SK-N-SH (cell line): ENCODE results near the gene MRPS24. TPM values are rescaled to one million over a fixed set of nuclear protein-coding genes. Genes with fewer than 3 reads are reported as not detected.

ENCODE experiments used
- CTCF ChIA-PET: fragments of 300-600, 350-600 bp; formaldehyde crosslinking; extraction: SDS; loops from one replicate; lab custom pipeline; 2021; lab: Yijun Ruan, JAX
- POLR2A ChIA-PET: fragments of 350-600 bp; sonication (Branson Sonifier 250); formaldehyde crosslinking; extraction: SDS; loops from one replicate; lab custom pipeline; 2020; ENCODE audit warnings: antibody characterized with exemption, inconsistent platforms; lab: Yijun Ruan, JAX
- DNase-seq: peaks from one replicate; pipeline ENCODE4 v3.0.0; 2012
- H2AFZ ChIP-seq: fragments of 200-600 bp; sonication (generic); 2 replicates; pipeline ENCODE4 v1.8.1; 2016; ENCODE audit warnings: antibody characterized with exemption, mild to moderate bottlenecking, low read depth
- H3F3A ChIP-seq: fragments of 200-600 bp; sonication (generic); replicated peaks from 2 replicates; pipeline ENCODE3; 2016; ENCODE audit warnings: antibody characterized with exemption, mild to moderate bottlenecking; ENCODE audit not compliant: insufficient read depth
- H3K27ac ChIP-seq, 2 experiments: fragments of 200-500 bp in 1 of 2; fragments of 200-600 bp in 1 of 2; sonication (Bioruptor generic) in 1 of 2; sonication (generic), shearing (Covaris generic) in 1 of 2; 2 replicates each; pipeline versions ENCODE4 v1.5.1 to v1.6.1; 2014 to 2016; ENCODE audit warnings: low read depth in 2 of 2, inconsistent platforms in 1 of 2, low read length in 1 of 2, mild to moderate bottlenecking in 1 of 2, mixed read lengths in 1 of 2
- H3K27me3 ChIP-seq: fragments of 200-600 bp; sonication (generic), shearing (Covaris generic); 2 replicates; pipeline ENCODE4 v1.6.1; 2016; ENCODE audit warnings: mixed run types; ENCODE audit not compliant: insufficient read depth
- H3K36me3 ChIP-seq, 2 experiments: fragments of 200-500 bp in 1 of 2; fragments of 200-600 bp in 1 of 2; sonication (Bioruptor generic) in 1 of 2; sonication (generic) in 1 of 2; replicated peaks in 1 of 2; 2 replicates each; pipeline versions ENCODE3 to v1.5.1; 2014 to 2016; ENCODE audit warnings: low read length in 1 of 2, mild to moderate bottlenecking in 1 of 2; ENCODE audit not compliant: insufficient read depth in 2 of 2, control insufficient read depth in 1 of 2
- H3K4me1 ChIP-seq, 2 experiments: fragments of 200-500 bp in 1 of 2; fragments of 200-600 bp in 1 of 2; sonication (Bioruptor generic) in 1 of 2; sonication (generic), shearing (Covaris generic) in 1 of 2; 2 replicates each; pipeline versions ENCODE4 v1.5.1 to v1.6.1; 2014 to 2016; ENCODE audit warnings: low read depth in 1 of 2, low read length in 1 of 2, mixed run types in 1 of 2; ENCODE audit not compliant: insufficient read depth in 2 of 2, control insufficient read depth in 1 of 2
- H3K4me2 ChIP-seq: fragments of 200-600 bp; sonication (generic), shearing (Covaris generic); 2 replicates; pipeline ENCODE4 v1.6.1; 2017; ENCODE audit warnings: mixed run types
- H3K4me3 ChIP-seq, 2 experiments: fragments of 200-500 bp in 1 of 2; fragments of 200-600 bp in 1 of 2; sonication (Bioruptor generic) in 1 of 2; sonication (generic), shearing (Covaris generic) in 1 of 2; 2 replicates each; pipeline versions ENCODE4 v1.5.1 to v1.8.1; 2014 to 2016; ENCODE audit warnings: low read depth in 2 of 2, inconsistent platforms in 1 of 2, low read length in 1 of 2, mild to moderate bottlenecking in 1 of 2, mixed read lengths in 1 of 2, moderate library complexity in 1 of 2
- H3K79me2 ChIP-seq: fragments of 200-600 bp; sonication (generic); 2 replicates; pipeline ENCODE4 v1.8.1; 2017; ENCODE audit warnings: mild to moderate bottlenecking; ENCODE audit not compliant: insufficient read depth
- H3K9ac ChIP-seq: fragments of 200-600 bp; sonication (generic); 2 replicates; pipeline ENCODE4 v1.6.1; 2017; ENCODE audit warnings: mixed run types
- H3K9me2 ChIP-seq: fragments of 200-600 bp; sonication (generic); 2 replicates; pipeline ENCODE4 v1.6.1; 2017; ENCODE audit warnings: mixed run types
- H3K9me3 ChIP-seq: fragments of 200-600 bp; sonication (generic); 2 replicates; pipeline ENCODE4 v1.6.1; 2017; ENCODE audit warnings: mixed run types, mild to moderate bottlenecking, moderate library complexity
- H4K20me1 ChIP-seq: fragments of 200-600 bp; sonication (generic); 2 replicates; pipeline ENCODE4 v1.6.1; 2017; ENCODE audit warnings: mild to moderate bottlenecking, mixed run types; ENCODE audit not compliant: insufficient read depth
- CTCF ChIP-seq: fragments of 200-600 bp; sonication (generic); IDR thresholded peaks from 2 replicates; pipeline ENCODE4 v1.6.1; 2017; ENCODE audit warnings: antibody characterized with exemption, mild to moderate bottlenecking, moderate library complexity
- FOXJ3 ChIP-seq: sonication (generic); formaldehyde crosslinking; IDR thresholded peaks from 2 replicates; pipeline ENCODE4 v1.5.1; 2020; ENCODE audit warnings: mild to moderate bottlenecking, missing genetic modification reagents
- FOXM1 ChIP-seq: IDR thresholded peaks from 2 replicates; pipeline ENCODE4 v1.4.0; 2012; ENCODE audit warnings: low read depth, mild to moderate bottlenecking
- GABPA ChIP-seq: IDR thresholded peaks from 2 replicates; pipeline ENCODE4 v1.4.0; 2012; ENCODE audit warnings: low read depth, mild to moderate bottlenecking
- IRF3 ChIP-seq: fragments of 150-350 bp; IDR thresholded peaks from 2 replicates; pipeline ENCODE4 v1.6.1; 2016; ENCODE audit warnings: mild to moderate bottlenecking, low read depth, low read length
- JUND ChIP-seq: IDR thresholded peaks from 2 replicates; pipeline ENCODE4 v1.4.0; 2012
- MXI1 ChIP-seq: IDR thresholded peaks from 2 replicates; pipeline ENCODE4 v1.6.1; 2012; ENCODE audit warnings: mild to moderate bottlenecking, low read depth, low read length, improper control_type of control experiment
- NFIC ChIP-seq: IDR thresholded peaks from 2 replicates; pipeline ENCODE4 v1.4.0; 2012; ENCODE audit warnings: borderline replicate concordance
- NRF1 ChIP-seq: IDR thresholded peaks from 2 replicates; pipeline ENCODE4 v1.6.1; 2012; ENCODE audit warnings: low read depth, mild to moderate bottlenecking, low read length
- POLR2AphosphoS5 ChIP-seq: IDR thresholded peaks from 2 replicates; pipeline ENCODE4 v1.6.1; 2012; ENCODE audit warnings: low read depth, low read length
- RAD21 ChIP-seq: IDR thresholded peaks from 2 replicates; pipeline ENCODE4 v1.6.1; 2012; ENCODE audit warnings: mild to moderate bottlenecking, low read length
- REST ChIP-seq: IDR thresholded peaks from 2 replicates; pipeline ENCODE4 v1.6.1; 2012; ENCODE audit warnings: mild to moderate bottlenecking, low read depth, low read length, moderate library complexity
- RFX5 ChIP-seq: IDR thresholded peaks from 2 replicates; pipeline ENCODE4 v1.6.1; 2012; ENCODE audit warnings: mild to moderate bottlenecking, improper control_type of control experiment, low read length
- SIN3A ChIP-seq: IDR thresholded peaks from 2 replicates; pipeline ENCODE4 v1.6.1; 2012; ENCODE audit warnings: low read depth, mild to moderate bottlenecking, low read length, moderate library complexity, borderline replicate concordance
- TAF1 ChIP-seq: IDR thresholded peaks from 2 replicates; pipeline ENCODE4 v1.6.1; 2012; ENCODE audit warnings: low read depth, mild to moderate bottlenecking, low read length, moderate library complexity, borderline replicate concordance
- TCF12 ChIP-seq: IDR thresholded peaks from 2 replicates; pipeline ENCODE4 v1.4.0; 2012
- USF1 ChIP-seq: IDR thresholded peaks from 2 replicates; pipeline ENCODE4 v1.4.0; 2012; ENCODE audit warnings: low read depth, borderline replicate concordance
- USF2 ChIP-seq: fragments of 150-350 bp; IDR thresholded peaks from 2 replicates; pipeline ENCODE4 v1.6.1; 2017; ENCODE audit warnings: antibody characterized with exemption, low read length, low read depth, borderline replicate concordance
- YY1 ChIP-seq: IDR thresholded peaks from 2 replicates; pipeline ENCODE4 v1.4.0; 2012; ENCODE audit warnings: low read depth, mild to moderate bottlenecking
- WGBS: methylation state at CpG from one replicate; pipeline ENCODE4 v1.1.6; 2017; ENCODE audit warnings: low lambda C conversion rate; 5-methylcytosine and 5-hydroxymethylcytosine counted together
- polyA plus RNA-seq, 3 experiments: library from polyadenylated mRNA; depleted of rRNA; stranded (reverse); fragments of >200 nt; gene quantifications; 2 replicates each; pipeline ENCODE4 v1.2.3, GENCODE V29; 2012

MRPS24 gene
- polyA plus RNA-seq, 1 of the 3 experiments (the other 2 are of a cell fraction), result 234 TPM

- Histone ChIP-seq H2AFZ (no peak overlapping the region), H4K20me1 (no peaks in the 10 kb centered on the region), H3K36me3 (peaks cover 17 to 24% of the 10 kb centered on the region in 2 experiments), H3K9me2 (no peaks in the 10 kb centered on the region), H3K27ac (no peak overlapping the region), H3K4me2 (no peak overlapping the region), H3K27me3 (peaks cover 8% of the 10 kb centered on the region; the same call in 1 of the 2 replicates), H3K4me1 (peaks cover 0 to 7% of the 10 kb centered on the region in 2 experiments; a peak in 2 of 4 replicates), H3F3A (peaks cover 6% of the 10 kb centered on the region), H3K4me3 (no peak overlapping the region), H3K9me3 (no peaks in the 10 kb centered on the region), H3K9ac (no peak overlapping the region), H3K79me2 (peaks cover 13% of the 10 kb centered on the region)
- DNase-seq, result no peak
- WGBS, result 93% methylated on average over 8 of the region's 8 CpGs
- TF ChIP-seq CTCF (no peak), FOXJ3 (CRISPR knock-in tag) (no peak), RFX5 (no peak), SIN3A (no peak), USF2 (no peak)
- ChIA-PET CTCF (interaction anchor here (1.3 to 7.2 kb wide), 2 partner anchors 26 to 282 kb away, joined by 5 to 49 read pairs; partner anchors contain the start of gene STK17A), POLR2A (no interaction called here)
These were observed 5.2 kb downstream of the MRPS24 start for GRCh38 chr7:43864126-43864525.

GRCh38 chr7:43856996-43857395, 12.3 kb downstream of the MRPS24 start:
- H2AFZ ChIP-seq, result no peak overlapping the region
- no peak for DNase-seq
- H3K27ac ChIP-seq, result no peak overlapping the region
- H3K4me1 ChIP-seq, result no peaks in the 10 kb centered on the region; a peak in 1 of 4 replicates
- no peak overlapping the region for H3K4me3 ChIP-seq
- POLR2A ChIA-PET, result no interaction called here
- WGBS, result 60% methylated on average over 1 of the region's 1 CpG
- H3F3A ChIP-seq, result peaks cover under 1% of the 10 kb centered on the region
- H3K79me2 ChIP-seq, result no peaks in the 10 kb centered on the region
- CTCF ChIA-PET, result interaction anchor here (6.3 kb wide), 1 partner anchor 18 kb away, joined by 57 read pairs; no protein-coding TSS in a partner anchor
- no peaks in the 10 kb centered on the region for H3K9me3 ChIP-seq
- H3K36me3 ChIP-seq, result no peaks in the 10 kb centered on the region
- no peak overlapping the region for H3K9ac ChIP-seq
- peaks cover 13% of the 10 kb centered on the region; the same call in 1 of the 2 replicates for H3K27me3 ChIP-seq
- no peak overlapping the region for H3K4me2 ChIP-seq
- H3K9me2 ChIP-seq, result no peaks in the 10 kb centered on the region
- no peaks in the 10 kb centered on the region for H4K20me1 ChIP-seq
- no peak for TF ChIP-seq REST
- TF ChIP-seq YY1, result no peak
- TF ChIP-seq RAD21, result no peak
- TF ChIP-seq NFIC, result peak; percentile 24
- no peak for TF ChIP-seq POLR2AphosphoS5
- no peak for TF ChIP-seq USF1
- no peak for TF ChIP-seq NRF1
- peak; percentile 81 for TF ChIP-seq TCF12
- TF ChIP-seq TAF1, result no peak
- no peak for TF ChIP-seq USF2
- TF ChIP-seq GABPA, result no peak
- TF ChIP-seq FOXM1, result no peak
- TF ChIP-seq MXI1, result no peak
- no peak for TF ChIP-seq IRF3
- peak; percentile 39; the same call in 1 of the 2 replicates for TF ChIP-seq JUND
- TF ChIP-seq RFX5, result no peak
